CD4-positive, alpha-beta T cell (primary cell): ENCODE measurements around the gene DPP4. TPM values are rescaled to one million over a fixed set of nuclear protein-coding genes. Genes with fewer than 3 reads are reported as not detected.

Experiments
- ATAC-seq: fragments of 200-7000 bp; cut with Tn5 transposase; one replicate; pipeline ENCODE4 v1.10.0; 2022; ENCODE audit warnings: mild to moderate bottlenecking; ENCODE audit not compliant: poor library complexity
- CTCF ChIA-PET: fragments of 350-600 bp; sonication (Branson Sonifier 250); formaldehyde crosslinking; loops from one replicate; lab custom pipeline; 2021; ENCODE audit warnings: antibody characterized with exemption, inconsistent platforms; lab: Charles Lee
- POLR2A ChIA-PET: fragments of 350-600 bp; sonication (Branson Sonifier 250); formaldehyde crosslinking; loops from one replicate; lab custom pipeline; 2021; ENCODE audit warnings: antibody characterized with exemption, inconsistent platforms; lab: Charles Lee
- DNase-seq, 14 experiments: peaks; one replicate each; pipeline ENCODE4 v3.0.0-alpha.2; 2013 to 2020; ENCODE audit warnings: mixed read lengths in 2 of 14
- H3K27ac ChIP-seq, 2 donors: one replicate each; pipeline versions ENCODE4 v1.5.1 to v1.7.0; 2013; ENCODE audit warnings: low read length in 2 of 2, low read depth in 1 of 2, mild to moderate bottlenecking in 1 of 2
- H3K27me3 ChIP-seq, 2 experiments: 1 replicate in 1 of 2; 2 replicates in 1 of 2; pipeline versions ENCODE4 v1.6.1 to v1.7.0; 2013; ENCODE audit warnings: low read length in 2 of 2, control low read depth in 1 of 2, mild to moderate bottlenecking in 1 of 2, moderate library complexity in 1 of 2; ENCODE audit not compliant: insufficient read depth in 2 of 2, control insufficient read depth in 1 of 2
- H3K36me3 ChIP-seq: one replicate; pipeline ENCODE4 v1.6.1; 2013; ENCODE audit warnings: low read length, control low read depth; ENCODE audit not compliant: insufficient read depth
- H3K4me1 ChIP-seq: one replicate; pipeline ENCODE4 v1.6.1; 2013; ENCODE audit warnings: low read length, control low read depth; ENCODE audit not compliant: insufficient read depth
- H3K4me3 ChIP-seq: one replicate; pipeline ENCODE4 v1.5.1; 2013; ENCODE audit warnings: mild to moderate bottlenecking, low read length, moderate library complexity
- H3K9me3 ChIP-seq, 2 experiments: 1 replicate in 1 of 2; 2 replicates in 1 of 2; pipeline versions ENCODE4 v1.6.1 to v1.7.0; 2013; ENCODE audit warnings: low read length in 2 of 2, mild to moderate bottlenecking in 2 of 2, control low read depth in 1 of 2, moderate library complexity in 1 of 2; ENCODE audit not compliant: control insufficient read depth in 1 of 2, insufficient read depth in 1 of 2
- H3K27ac Mint-ChIP-seq: one replicate; pipeline ENCODE4 v1.8.0; 2020; ENCODE audit warnings: mixed read lengths
- H3K27me3 Mint-ChIP-seq: one replicate; pipeline ENCODE4 v1.8.0; 2021; ENCODE audit warnings: mixed read lengths
- H3K36me3 Mint-ChIP-seq: one replicate; pipeline ENCODE4 v1.8.0; 2021; ENCODE audit warnings: low read depth, mixed read lengths
- H3K4me1 Mint-ChIP-seq: one replicate; pipeline ENCODE4 v1.8.0; 2021; ENCODE audit warnings: low read depth, mixed read lengths
- H3K4me3 Mint-ChIP-seq: one replicate; pipeline ENCODE4 v1.8.0; 2020; ENCODE audit warnings: mild to moderate bottlenecking, mixed read lengths
- H3K9me3 Mint-ChIP-seq: one replicate; pipeline ENCODE4 v1.8.0; 2020; ENCODE audit warnings: mixed read lengths
- intact Hi-C, 2 experiments: fragments of 100-400 bp; cut with DNase I in 1 of 2; cut with micrococcal nuclease in 1 of 2; formaldehyde crosslinking; loops; one replicate each; pipeline versions ENCODE4 v1.15.1 to v1.9.0; 2023 to 2025; cut with DNase I, micrococcal nuclease
- total RNA-seq, 174 experiments: library from RNA in 2 of 174; stranded (reverse) in 2 of 174; gene quantifications; one replicate each; pipeline ENCODE4 v1.2.3 and lab custom pipeline; 2021 to 2026
- TF ChIP-seq, protein P1 (sequence below): fragments of 200-600 bp; IDR thresholded peaks from one replicate; pipeline ENCODE4 v1.8.0; 2022; ENCODE audit warnings: antibody characterized with exemption, mild to moderate bottlenecking

Gene DPP4
- total RNA-seq, 2 experiments from 2014 or later: 15.5 to 16.7 TPM

DNA sequence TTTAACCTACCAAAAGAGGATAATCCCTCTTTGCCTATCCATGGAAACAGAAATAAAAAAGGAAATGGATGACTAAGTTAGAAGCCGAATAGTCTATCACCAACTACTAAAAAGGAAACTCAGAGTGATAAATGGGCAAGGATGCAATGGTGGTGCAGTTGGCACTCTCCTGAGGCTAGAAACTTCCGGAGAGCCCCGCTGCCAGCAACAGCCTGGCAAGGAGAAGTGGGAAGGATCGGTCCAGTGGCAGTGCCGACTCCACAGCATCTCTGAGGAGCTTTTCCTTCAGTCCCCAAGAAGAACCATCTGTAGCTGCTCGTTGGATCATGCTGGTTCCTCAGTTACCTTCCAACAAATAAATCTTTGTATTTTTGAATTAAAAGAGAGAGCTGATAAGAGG is 74.7 kb downstream of the DPP4 start:
- H3K36me3 ChIP-seq: peaks cover 43% of the 10 kb centered on the region
- peaks cover 26% of the 10 kb centered on the region for H3K4me1 ChIP-seq
- no peaks in the 10 kb centered on the region for H3K9me3 Mint-ChIP-seq
- intact Hi-C loops: loop anchor here in 1 of 2 experiments (10.0 kb wide), 1 partner anchor 305 kb away; no protein-coding TSS in a partner anchor
- H3K36me3 Mint-ChIP-seq: peaks cover 53% of the 10 kb centered on the region
- ATAC-seq (no peak), DNase-seq (no peak)
- H3K4me3 ChIP-seq: no peak overlapping the region
- POLR2A ChIA-PET: interaction anchor here (1.1 to 1.3 kb wide), 2 partner anchors 27 to 69 kb away, joined by 3 read pairs; no protein-coding TSS in a partner anchor
- H3K9me3 ChIP-seq: no peaks in the 10 kb centered on the region
- H3K4me1 Mint-ChIP-seq: peaks cover 38% of the 10 kb centered on the region
- H3K27me3 ChIP-seq: no peaks in the 10 kb centered on the region
- H3K27ac ChIP-seq: no peak overlapping the region
- H3K27me3 Mint-ChIP-seq: no peaks in the 10 kb centered on the region
- no peak overlapping the region for H3K4me3 Mint-ChIP-seq
- CTCF ChIA-PET: no interaction called here
- TF ChIP-seq, protein P1, sequence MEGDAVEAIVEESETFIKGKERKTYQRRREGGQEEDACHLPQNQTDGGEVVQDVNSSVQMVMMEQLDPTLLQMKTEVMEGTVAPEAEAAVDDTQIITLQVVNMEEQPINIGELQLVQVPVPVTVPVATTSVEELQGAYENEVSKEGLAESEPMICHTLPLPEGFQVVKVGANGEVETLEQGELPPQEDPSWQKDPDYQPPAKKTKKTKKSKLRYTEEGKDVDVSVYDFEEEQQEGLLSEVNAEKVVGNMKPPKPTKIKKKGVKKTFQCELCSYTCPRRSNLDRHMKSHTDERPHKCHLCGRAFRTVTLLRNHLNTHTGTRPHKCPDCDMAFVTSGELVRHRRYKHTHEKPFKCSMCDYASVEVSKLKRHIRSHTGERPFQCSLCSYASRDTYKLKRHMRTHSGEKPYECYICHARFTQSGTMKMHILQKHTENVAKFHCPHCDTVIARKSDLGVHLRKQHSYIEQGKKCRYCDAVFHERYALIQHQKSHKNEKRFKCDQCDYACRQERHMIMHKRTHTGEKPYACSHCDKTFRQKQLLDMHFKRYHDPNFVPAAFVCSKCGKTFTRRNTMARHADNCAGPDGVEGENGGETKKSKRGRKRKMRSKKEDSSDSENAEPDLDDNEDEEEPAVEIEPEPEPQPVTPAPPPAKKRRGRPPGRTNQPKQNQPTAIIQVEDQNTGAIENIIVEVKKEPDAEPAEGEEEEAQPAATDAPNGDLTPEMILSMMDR: no peak
- no peak overlapping the region for H3K27ac Mint-ChIP-seq

- CTCF ChIA-PET: interaction anchor here (1.3 kb wide), 1 partner anchor 59 kb away, joined by 3 read pairs; no protein-coding TSS in a partner anchor
- Histone ChIP-seq H3K9me3 (no peaks in the 10 kb centered on the region), H3K4me1 (peaks cover 26% of the 10 kb centered on the region), H3K4me3 (no peak overlapping the region), H3K27me3 (no peaks in the 10 kb centered on the region), H3K27ac (no peak overlapping the region), H3K36me3 (peaks cover 39% of the 10 kb centered on the region)
- intact Hi-C loops: loop anchor here in 1 of 2 experiments (10.0 kb wide), 1 partner anchor 306 kb away; no protein-coding TSS in a partner anchor
- Mint-ChIP-seq H3K4me3 (no peak overlapping the region), H3K4me1 (peaks cover 43% of the 10 kb centered on the region), H3K36me3 (peaks cover 49% of the 10 kb centered on the region), H3K9me3 (no peaks in the 10 kb centered on the region), H3K27ac (peak overlapping the region; percentile 54), H3K27me3 (no peaks in the 10 kb centered on the region)
- ATAC-seq (no peak), DNase-seq (no peak)
- TF ChIP-seq, protein P1: no peak
- POLR2A ChIA-PET: interaction anchor here (1.1 to 1.3 kb wide), 3 partner anchors 26 to 69 kb away, joined by 3 read pairs; no protein-coding TSS in a partner anchor
These were observed 75.2 kb downstream of the DPP4 start for GRCh38 chr2:161998857-161999256.

- H3K4me1 Mint-ChIP-seq: peaks cover 51% of the 10 kb centered on the region
- intact Hi-C loops: loop anchor here in 1 of 2 experiments (10.0 kb wide), 1 partner anchor 307 kb away; no protein-coding TSS in a partner anchor
- Histone ChIP-seq H3K4me3 (no peak overlapping the region), H3K9me3 (no peaks in the 10 kb centered on the region), H3K27me3 (no peaks in the 10 kb centered on the region), H3K36me3 (peaks cover 31% of the 10 kb centered on the region), H3K4me1 (peaks cover 31% of the 10 kb centered on the region), H3K27ac (no peak overlapping the region)
- CTCF ChIA-PET: interaction anchor here (1.3 kb wide), 1 partner anchor 60 kb away, joined by 3 read pairs; no protein-coding TSS in a partner anchor
- H3K9me3 Mint-ChIP-seq: no peaks in the 10 kb centered on the region
- no peaks in the 10 kb centered on the region for H3K27me3 Mint-ChIP-seq
- no peak overlapping the region for H3K4me3 Mint-ChIP-seq
- TF ChIP-seq, protein P1: no peak
- ATAC-seq (no peak), DNase-seq (peak in 1 of 14 experiments; percentile 22)
- POLR2A ChIA-PET: interaction anchor here (1.1 kb wide), 1 partner anchor 44 kb away, joined by 3 read pairs; no protein-coding TSS in a partner anchor
- H3K27ac Mint-ChIP-seq: peak overlapping the region; percentile 54
- H3K36me3 Mint-ChIP-seq: peaks cover 40% of the 10 kb centered on the region
These were observed 76.0 kb downstream of the DPP4 start for GRCh38 chr2:161997916-161998471.
